GM12801 (cell line): ENCODE results near the gene GCHFR.

ENCODE experiments used
- TF ChIP-seq, protein P1 (sequence below): IDR thresholded peaks from one replicate; pipeline ENCODE4 v1.5.1; 2011; ENCODE audit warnings: control low read depth; ENCODE audit not compliant: insufficient read length; ENCODE audit errors: extremely low read depth

Gene GCHFR

GRCh38 chr15:40796041-40796440 lies 32.2 kb downstream of the GCHFR start:
- TF ChIP-seq, protein P1, sequence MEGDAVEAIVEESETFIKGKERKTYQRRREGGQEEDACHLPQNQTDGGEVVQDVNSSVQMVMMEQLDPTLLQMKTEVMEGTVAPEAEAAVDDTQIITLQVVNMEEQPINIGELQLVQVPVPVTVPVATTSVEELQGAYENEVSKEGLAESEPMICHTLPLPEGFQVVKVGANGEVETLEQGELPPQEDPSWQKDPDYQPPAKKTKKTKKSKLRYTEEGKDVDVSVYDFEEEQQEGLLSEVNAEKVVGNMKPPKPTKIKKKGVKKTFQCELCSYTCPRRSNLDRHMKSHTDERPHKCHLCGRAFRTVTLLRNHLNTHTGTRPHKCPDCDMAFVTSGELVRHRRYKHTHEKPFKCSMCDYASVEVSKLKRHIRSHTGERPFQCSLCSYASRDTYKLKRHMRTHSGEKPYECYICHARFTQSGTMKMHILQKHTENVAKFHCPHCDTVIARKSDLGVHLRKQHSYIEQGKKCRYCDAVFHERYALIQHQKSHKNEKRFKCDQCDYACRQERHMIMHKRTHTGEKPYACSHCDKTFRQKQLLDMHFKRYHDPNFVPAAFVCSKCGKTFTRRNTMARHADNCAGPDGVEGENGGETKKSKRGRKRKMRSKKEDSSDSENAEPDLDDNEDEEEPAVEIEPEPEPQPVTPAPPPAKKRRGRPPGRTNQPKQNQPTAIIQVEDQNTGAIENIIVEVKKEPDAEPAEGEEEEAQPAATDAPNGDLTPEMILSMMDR, result no peak

DNA sequence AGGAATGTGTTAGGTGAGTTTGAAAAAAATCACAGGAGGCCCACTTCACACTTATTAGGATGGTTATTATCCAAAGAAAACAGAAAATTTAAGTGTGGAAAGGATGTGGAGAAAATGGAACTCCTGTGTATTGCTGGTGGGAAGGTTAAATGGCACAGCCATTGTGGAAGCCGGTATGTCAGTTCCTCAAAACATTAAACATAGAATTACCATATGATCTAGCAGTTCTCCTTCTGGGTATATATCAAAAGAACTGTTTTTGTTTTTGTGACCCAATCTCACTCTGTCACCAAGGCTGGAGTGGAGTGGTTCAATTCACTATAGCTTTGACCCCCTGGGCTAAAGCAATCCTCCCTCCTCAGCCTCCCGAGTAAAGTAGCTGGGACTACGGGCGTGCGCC lies 32.6 kb downstream of the GCHFR start:
- TF ChIP-seq, protein P1, result no peak

GRCh38 chr15:40799523-40799922 lies 35.7 kb downstream of the GCHFR start:
- TF ChIP-seq, protein P1, result no peak

- TF ChIP-seq, protein P1, result no peak
These were observed 39.2 kb downstream of the GCHFR start for GRCh38 chr15:40803076-40803475.

- TF ChIP-seq, protein P1, result no peak
These were observed 39.8 kb downstream of the GCHFR start for GRCh38 chr15:40803688-40804087.

- TF ChIP-seq, protein P1, result no peak
These were observed 42.8 kb downstream of the GCHFR start for GRCh38 chr15:40806672-40807027.

DNA sequence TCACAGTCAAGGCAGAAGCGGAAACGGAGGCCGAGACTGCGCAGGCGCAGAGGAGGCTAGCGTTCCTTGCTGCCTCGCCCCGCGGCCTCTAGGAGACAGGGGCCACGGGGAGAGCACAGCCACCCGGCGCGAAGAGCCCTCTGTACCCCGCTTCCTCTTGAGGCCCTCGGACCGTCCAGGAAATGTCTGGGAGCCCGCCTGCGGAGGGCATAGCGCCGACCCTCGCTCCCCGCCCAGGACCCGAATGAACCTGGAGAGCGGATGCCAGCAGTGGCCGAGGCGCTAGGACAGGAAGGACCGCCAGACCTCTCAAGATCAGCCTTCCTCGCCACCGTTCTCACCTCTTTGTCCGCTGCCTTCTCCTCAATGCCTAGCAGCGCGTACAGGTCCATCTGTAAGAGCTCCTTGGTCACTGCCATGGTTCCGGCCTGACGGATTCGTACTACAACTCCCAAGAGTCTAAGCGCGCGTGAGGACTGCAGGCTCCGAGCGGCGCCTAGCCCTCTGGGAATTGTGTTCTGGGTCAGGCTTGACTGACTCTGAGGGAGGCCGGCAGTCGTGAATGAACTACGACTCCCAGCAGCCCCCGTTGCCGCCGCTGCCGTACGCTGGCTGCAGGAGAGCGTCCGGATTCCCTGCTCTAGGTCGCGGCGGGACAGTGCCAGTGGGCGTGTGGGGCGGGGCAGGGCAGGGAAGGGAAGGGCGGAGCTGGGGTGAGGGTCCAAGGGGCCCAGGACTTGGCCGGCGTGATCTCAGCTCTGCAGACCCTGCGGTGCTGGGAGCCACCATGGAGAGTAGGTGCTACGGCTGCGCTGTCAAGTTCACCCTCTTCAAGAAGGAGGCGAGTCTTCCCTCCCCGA lies 43.4 kb downstream of the GCHFR start, which contains the start of the genes DNAJC17 and ZFYVE19:
TSS of gene DNAJC17 (minus strand) at position 446 of the 860 bp plus-strand sequence. CDS start at position 419, 27 bp downstream.
TSS of gene ZFYVE19 (plus strand) at position 62 of the 860 bp plus-strand sequence. CDS start at position 563, 501 bp downstream.
- TF ChIP-seq, protein P1, result no peak
